ENCODE measurements around the gene PPA2. TPM values are rescaled to one million over a fixed set of nuclear protein-coding genes. Genes with fewer than 3 reads are reported as not detected.
"Not testable (repeated sequence)": the region's sequence is repeated elsewhere in the genome, so short reads cannot be mapped to it uniquely, and the experiment has no call there.

The PPA2 gene
- 51.2 and 51.3 TPM in 2 replicates for total RNA-seq

- intact Hi-C loops (cut with micrococcal nuclease), result loop anchor here (1.0 to 10.0 kb wide), 8 partner anchors 167 to 983 kb away; partner anchors contain the start of genes AIMP1, GSTCD, INTS12 and TBCK
Measured at GRCh38 chr4:105473324-105474098, at the start of gene PPA2. TSS of gene PPA2 (minus strand) at chr4:105474062. CDS start at chr4:105474050, 12 bp downstream.

DNA sequence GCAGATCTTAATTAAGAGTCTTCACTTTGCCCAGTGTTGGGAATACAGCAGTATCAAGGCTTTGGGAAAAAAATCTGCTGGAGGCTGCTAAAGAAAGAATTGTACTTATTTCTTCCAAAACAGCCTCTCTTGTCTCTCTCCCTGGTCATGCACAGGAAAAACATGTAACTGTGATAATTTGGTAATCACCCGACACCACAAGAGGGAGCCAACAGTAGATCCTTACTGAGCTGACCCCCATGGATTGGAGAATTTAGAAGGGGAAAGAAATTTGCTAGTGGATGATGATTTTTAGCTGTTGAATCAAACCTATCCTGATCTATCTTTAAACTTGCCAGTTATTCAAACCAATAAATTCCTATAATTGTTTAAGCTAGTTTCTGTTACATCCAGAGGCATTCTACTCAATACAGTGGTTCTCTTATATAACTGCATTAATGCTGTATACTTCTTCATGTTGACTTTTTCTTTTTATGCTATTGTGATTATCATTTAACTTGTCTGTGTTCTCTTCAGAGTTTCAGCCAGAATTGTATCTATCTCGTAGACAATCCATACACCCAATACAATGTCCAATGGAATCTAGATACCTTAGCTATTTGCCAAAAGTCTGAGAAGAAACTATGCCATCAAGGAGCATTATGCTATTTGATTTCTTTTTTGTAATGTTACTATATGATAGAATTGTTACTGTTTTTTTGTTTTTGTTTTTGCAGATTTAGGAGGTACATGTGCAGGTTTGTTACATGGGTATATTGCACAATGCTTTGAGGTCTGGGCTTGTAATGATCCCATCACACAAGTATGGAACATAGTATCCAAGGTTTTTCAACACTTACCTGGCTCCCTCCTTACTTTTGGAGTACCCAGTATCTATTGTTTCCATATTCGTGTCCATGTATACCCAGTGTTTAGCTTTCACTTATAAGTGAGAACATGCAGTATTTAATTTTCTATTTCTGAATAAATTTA is 47.2 kb upstream of the PPA2 start:
- intact Hi-C loops (cut with micrococcal nuclease), result loop anchor here (1.0 to 2.0 kb wide), 2 partner anchors 194 to 982 kb away; no protein-coding TSS in a partner anchor

GRCh38 chr4:105510245-105510644 is 36.4 kb upstream of the PPA2 start:
- intact Hi-C loops (cut with micrococcal nuclease), result no loop called here

GRCh38 chr4:105509714-105510113 is 35.9 kb upstream of the PPA2 start:
- intact Hi-C loops (cut with micrococcal nuclease), result no loop called here

DNA sequence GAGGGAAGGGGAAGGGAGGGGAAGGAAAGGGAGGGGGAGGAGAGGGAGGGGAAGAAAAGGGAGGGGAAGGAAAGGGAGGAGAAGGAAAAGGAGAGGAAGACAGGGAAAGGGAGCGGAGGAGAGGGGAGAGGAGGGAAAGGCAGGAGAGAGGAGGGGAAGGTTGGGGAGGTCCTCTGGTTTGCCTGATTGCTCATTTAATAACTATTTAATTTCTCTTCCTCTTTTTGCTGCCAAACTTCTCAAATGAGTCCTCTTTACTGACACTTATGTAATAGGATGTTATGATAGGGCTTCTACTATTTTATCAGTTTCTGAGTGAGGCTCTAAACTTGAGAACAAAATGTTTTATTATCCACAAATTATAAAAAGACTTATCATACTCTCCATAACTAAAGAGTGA is 35.4 kb upstream of the PPA2 start:
- intact Hi-C loops (cut with micrococcal nuclease), result no loop called here

DNA sequence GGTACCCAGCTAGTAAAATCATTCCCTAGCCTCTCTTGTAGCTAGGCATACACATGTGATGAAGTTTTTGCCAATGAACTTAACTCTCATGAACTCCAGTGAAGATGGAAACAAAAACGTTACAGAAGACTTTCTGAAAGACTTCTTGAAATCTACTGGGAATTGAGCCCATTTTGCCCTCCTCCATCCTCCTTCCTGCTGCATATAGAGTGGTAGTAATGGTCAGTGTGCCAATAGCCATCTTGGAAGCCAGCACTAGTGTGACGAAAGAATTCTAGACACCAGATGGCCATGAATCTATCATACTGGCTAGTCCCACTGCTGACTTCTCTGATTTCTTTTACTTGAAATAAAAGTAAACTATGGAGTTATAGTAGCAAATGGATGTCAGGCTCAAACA is 30.9 kb upstream of the PPA2 start:
- intact Hi-C loops (cut with micrococcal nuclease), result no loop called here

DNA sequence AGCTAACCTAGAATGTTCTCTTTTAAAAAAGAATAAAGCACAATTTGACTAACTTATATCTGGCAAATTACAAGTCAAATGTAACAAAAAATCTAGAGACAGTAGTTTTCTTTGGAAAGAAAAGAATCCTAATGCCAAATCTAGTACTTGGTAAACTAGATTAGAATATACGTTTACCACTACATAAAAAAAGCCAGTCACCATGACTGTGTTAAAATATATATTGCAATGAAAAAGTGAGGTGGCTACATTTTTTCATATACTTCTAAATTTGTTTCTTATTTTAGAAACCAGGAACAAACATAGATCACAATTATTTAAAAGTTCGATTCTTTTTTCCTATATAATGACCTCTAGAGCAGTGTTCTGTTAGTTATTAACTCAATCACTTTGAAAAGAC is 29.6 kb upstream of the PPA2 start:
- intact Hi-C loops (cut with micrococcal nuclease), result no loop called here

GRCh38 chr4:105496899-105497298 is 23.0 kb upstream of the PPA2 start:
- intact Hi-C loops (cut with micrococcal nuclease), result no loop called here

DNA sequence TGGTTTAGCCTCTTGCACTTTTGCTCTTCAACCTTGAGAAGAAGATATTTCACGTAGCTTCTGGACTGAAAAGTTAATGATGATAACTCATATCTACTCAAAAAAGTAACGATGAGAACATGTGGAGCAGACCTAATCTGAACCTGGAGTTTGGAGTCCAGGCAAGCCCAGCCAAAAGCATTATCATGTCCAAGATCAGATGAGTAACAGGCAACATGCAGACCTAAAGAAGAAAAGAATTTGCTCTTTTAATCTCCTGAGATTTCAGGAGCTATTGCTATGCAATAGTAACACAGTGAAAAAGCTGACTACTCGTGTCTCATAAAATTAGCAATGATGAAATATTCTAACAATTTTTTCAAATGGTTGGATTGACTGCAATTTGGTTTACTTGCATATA is 21.8 kb upstream of the PPA2 start:
- intact Hi-C loops (cut with micrococcal nuclease), result no loop called here

DNA sequence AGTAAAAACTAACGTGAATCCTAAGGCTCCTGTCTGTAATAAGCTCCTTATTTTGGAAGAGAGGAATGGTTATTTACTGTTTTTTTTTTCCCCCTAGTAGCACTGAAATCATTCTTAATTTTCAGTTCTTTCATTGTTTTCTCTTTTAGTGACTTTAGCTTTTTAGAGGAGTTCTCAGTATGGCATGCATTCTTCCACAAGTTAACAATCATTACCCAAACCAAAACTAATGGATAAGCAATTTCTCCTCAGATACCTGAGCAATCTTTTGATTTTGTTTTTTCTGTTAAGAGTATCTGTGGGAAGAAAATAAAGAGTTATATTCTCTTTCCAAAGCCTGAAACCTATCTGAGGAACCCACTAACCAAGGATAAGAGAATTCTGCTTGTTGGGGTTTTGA is 16.7 kb upstream of the PPA2 start:
- intact Hi-C loops (cut with micrococcal nuclease), result no loop called here

DNA sequence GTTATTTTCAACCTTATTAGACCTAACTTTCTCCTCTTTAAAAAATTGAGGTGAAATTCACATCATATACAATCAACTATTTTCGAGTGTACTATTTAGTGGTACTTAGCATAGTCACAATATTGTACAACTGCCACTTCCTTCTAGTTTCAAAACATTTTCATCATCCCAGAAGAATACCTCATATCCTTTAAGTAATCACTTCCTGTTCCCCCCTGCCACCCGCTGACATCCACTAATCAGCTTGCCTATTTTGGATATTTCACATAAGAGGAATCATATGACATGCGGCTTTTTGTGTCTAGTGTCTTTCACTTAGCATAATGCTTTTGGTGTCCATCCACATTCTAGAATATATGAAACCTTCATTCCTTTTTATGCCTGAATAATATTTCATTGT is 10.0 kb upstream of the PPA2 start:
- intact Hi-C loops (cut with micrococcal nuclease), result no loop called here

- intact Hi-C loops (cut with micrococcal nuclease), result loop anchor here (5.0 to 10.0 kb wide), 3 partner anchors 597 to 792 kb away; no protein-coding TSS in a partner anchor
Measured at GRCh38 chr4:105474099-105474518, 247 bp upstream of the PPA2 start.

- intact Hi-C loops (cut with micrococcal nuclease), result loop anchor here (1.0 to 10.0 kb wide), 8 partner anchors 167 to 982 kb away; partner anchors contain the start of genes AIMP1, GSTCD, INTS12 and TBCK
Measured at GRCh38 chr4:105472871-105473323, 965 bp downstream of the PPA2 start.

GRCh38 chr4:105471566-105472176 is 2.2 kb downstream of the PPA2 start:
- intact Hi-C loops (cut with micrococcal nuclease), result loop anchor here (1.0 to 10.0 kb wide), 11 partner anchors 325 to 1407 kb away; partner anchors contain the start of gene TET2

GRCh38 chr4:105470766-105471165 is 3.1 kb downstream of the PPA2 start:
- intact Hi-C loops (cut with micrococcal nuclease), result loop anchor here (1.0 to 10.0 kb wide), 10 partner anchors 324 to 1406 kb away; partner anchors contain the start of gene TET2

GRCh38 chr4:105469736-105470135 is 4.1 kb downstream of the PPA2 start:
- intact Hi-C loops (cut with micrococcal nuclease), result loop anchor here (2.0 to 10.0 kb wide), 5 partner anchors 531 to 1405 kb away; no protein-coding TSS in a partner anchor

- intact Hi-C loops (cut with micrococcal nuclease), result no loop called here
Measured at GRCh38 chr4:105466580-105466979, 7.3 kb downstream of the PPA2 start.

- intact Hi-C loops (cut with micrococcal nuclease), result not testable (repeated sequence)
Measured at GRCh38 chr4:105464563-105464962, 9.3 kb downstream of the PPA2 start.

GRCh38 chr4:105462576-105462975 is 11.3 kb downstream of the PPA2 start:
- intact Hi-C loops (cut with micrococcal nuclease), result no loop called here

- intact Hi-C loops (cut with micrococcal nuclease), result no loop called here
Measured at GRCh38 chr4:105461621-105462382, 12.1 kb downstream of the PPA2 start.
